Hepatocyte (in vitro differentiated cells): ENCODE results near the gene ASB6. TPM values are rescaled to one million over a fixed set of nuclear protein-coding genes. Genes with fewer than 3 reads are reported as not detected.
"Not testable (repeated sequence)": the region's sequence is repeated elsewhere in the genome, so short reads cannot be mapped to it uniquely, and the experiment has no call there.

ENCODE experiments used
- DNase-seq: peaks from one replicate; pipeline ENCODE4 v3.0.0-alpha.2; 2016; ENCODE audit warnings: low spot score
- H2AFZ ChIP-seq: fragments of 200-600 bp; sonication (generic); 2 replicates; pipeline ENCODE4 v1.6.0; 2016; ENCODE audit warnings: antibody characterized with exemption, mild to moderate bottlenecking
- H3K27ac ChIP-seq: fragments of 200-600 bp; sonication (generic); 2 replicates; pipeline ENCODE4 v1.5.1; 2016; ENCODE audit warnings: mild to moderate bottlenecking
- H3K27me3 ChIP-seq: fragments of 200-600 bp; sonication (generic); 2 replicates; pipeline ENCODE4 v1.6.1; 2016
- H3K36me3 ChIP-seq: fragments of 200-600 bp; sonication (generic); replicated peaks from 2 replicates; pipeline ENCODE4 v1.5.1; 2016; ENCODE audit warnings: low read depth; ENCODE audit not compliant: insufficient read depth
- H3K4me1 ChIP-seq: fragments of 200-600 bp; sonication (generic); 2 replicates; pipeline ENCODE4 v1.5.1; 2016; ENCODE audit warnings: mild to moderate bottlenecking, moderate library complexity; ENCODE audit not compliant: insufficient read depth
- H3K4me2 ChIP-seq: fragments of 200-600 bp; sonication (generic); 2 replicates; pipeline ENCODE4 v1.6.0; 2016
- H3K4me3 ChIP-seq: fragments of 200-600 bp; sonication (generic); 2 replicates; pipeline ENCODE4 v1.5.1; 2016; ENCODE audit warnings: mild to moderate bottlenecking
- H3K79me2 ChIP-seq: fragments of 200-600 bp; sonication (generic); 2 replicates; pipeline ENCODE4 v1.6.0; 2017; ENCODE audit warnings: mild to moderate bottlenecking
- H3K9me2 ChIP-seq: fragments of 200-600 bp; sonication (generic); replicated peaks from 2 replicates; pipeline ENCODE4 v1.6.0; 2017; ENCODE audit warnings: mild to moderate bottlenecking; ENCODE audit not compliant: insufficient read depth
- H3K9me3 ChIP-seq: fragments of 200-600 bp; sonication (generic); 2 replicates; pipeline ENCODE4 v1.5.1; 2016; ENCODE audit warnings: low read depth, mild to moderate bottlenecking
- H4K20me1 ChIP-seq: fragments of 200-600 bp; sonication (generic); 2 replicates; pipeline ENCODE4 v1.6.0; 2016; ENCODE audit warnings: mild to moderate bottlenecking; ENCODE audit not compliant: insufficient read depth, poor library complexity, severe bottlenecking
- EZH2 ChIP-seq: fragments of 200-600 bp; sonication (generic); IDR thresholded peaks from 2 replicates; pipeline ENCODE4 v1.6.1; 2016; ENCODE audit warnings: antibody characterized with exemption, mild to moderate bottlenecking, borderline replicate concordance
- EZH2phosphoT487 ChIP-seq: fragments of 200-600 bp; sonication (generic); IDR thresholded peaks from one replicate; pipeline ENCODE4 v1.6.1; 2018; ENCODE audit warnings: antibody characterized with exemption, mild to moderate bottlenecking, low read depth, moderate library complexity; ENCODE audit not compliant: unreplicated experiment, severe bottlenecking
- WGBS: methylation state at CpG from one replicate; pipeline ENCODE4 v1.1.6; 2016; ENCODE audit warnings: low lambda C conversion rate; ENCODE audit errors: missing lambda C conversion rate; 5-methylcytosine and 5-hydroxymethylcytosine counted together
- polyA plus RNA-seq: library from polyadenylated mRNA; unstranded; fragments of >200 nt; fragmentation: Nextera tagmentation; extraction: Ambion mirVana; gene quantifications from 2 replicates; pipeline ENCODE4 v1.2.1, GENCODE V29; 2016
- total RNA-seq: library from RNA; depleted of rRNA; stranded (reverse); fragments of >200 nt; gene quantifications from 2 replicates; pipeline ENCODE4 v1.2.3, GENCODE V29; 2014
- TF ChIP-seq, protein P1 (sequence below): fragments of 200-600 bp; sonication (generic); IDR thresholded peaks from 2 replicates; pipeline ENCODE4 v1.5.1; 2016; ENCODE audit warnings: antibody characterized with exemption, mild to moderate bottlenecking; ENCODE audit not compliant: poor library complexity

ASB6 gene
- total and polyA plus RNA-seq, 2 experiments from 2014 or later: 14.2 to 15.5 TPM

- no CpG with 5 or more reads among the region's 37 CpGs for WGBS
- H3K9me3 ChIP-seq: no peaks in the 10 kb centered on the region
- peaks cover 43% of the 10 kb centered on the region for H3K27me3 ChIP-seq
- peaks cover 12% of the 10 kb centered on the region for H3K4me1 ChIP-seq
- H3K4me3 ChIP-seq: peak within 1 kb of the TSS; percentile 42
- peaks cover 25% of the 10 kb centered on the region for H3K79me2 ChIP-seq
- peak within 1 kb of the TSS; percentile 49 for H2AFZ ChIP-seq
- H3K27ac ChIP-seq: peak within 1 kb of the TSS; percentile 80
- no peaks in the 10 kb centered on the region for H3K36me3 ChIP-seq
- DNase-seq: peak; percentile 77
- peak within 1 kb of the TSS; percentile 83 for H3K4me2 ChIP-seq
- no peaks in the 10 kb centered on the region for H3K9me2 ChIP-seq
- TF ChIP-seq, protein P1, sequence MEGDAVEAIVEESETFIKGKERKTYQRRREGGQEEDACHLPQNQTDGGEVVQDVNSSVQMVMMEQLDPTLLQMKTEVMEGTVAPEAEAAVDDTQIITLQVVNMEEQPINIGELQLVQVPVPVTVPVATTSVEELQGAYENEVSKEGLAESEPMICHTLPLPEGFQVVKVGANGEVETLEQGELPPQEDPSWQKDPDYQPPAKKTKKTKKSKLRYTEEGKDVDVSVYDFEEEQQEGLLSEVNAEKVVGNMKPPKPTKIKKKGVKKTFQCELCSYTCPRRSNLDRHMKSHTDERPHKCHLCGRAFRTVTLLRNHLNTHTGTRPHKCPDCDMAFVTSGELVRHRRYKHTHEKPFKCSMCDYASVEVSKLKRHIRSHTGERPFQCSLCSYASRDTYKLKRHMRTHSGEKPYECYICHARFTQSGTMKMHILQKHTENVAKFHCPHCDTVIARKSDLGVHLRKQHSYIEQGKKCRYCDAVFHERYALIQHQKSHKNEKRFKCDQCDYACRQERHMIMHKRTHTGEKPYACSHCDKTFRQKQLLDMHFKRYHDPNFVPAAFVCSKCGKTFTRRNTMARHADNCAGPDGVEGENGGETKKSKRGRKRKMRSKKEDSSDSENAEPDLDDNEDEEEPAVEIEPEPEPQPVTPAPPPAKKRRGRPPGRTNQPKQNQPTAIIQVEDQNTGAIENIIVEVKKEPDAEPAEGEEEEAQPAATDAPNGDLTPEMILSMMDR: no peak
- TF ChIP-seq EZH2: no peak
- peak; percentile 63 for TF ChIP-seq EZH2phosphoT487
- no peaks in the 10 kb centered on the region for H4K20me1 ChIP-seq
Measured at GRCh38 chr9:129665389-129665775, 23.4 kb upstream of the ASB6 start, which contains the start of gene PRRX2. Gene PRRX2, plus strand, starts transcription at chr9:129665647. Its CDS starts 221 bp downstream, at chr9:129665868.

GRCh38 chr9:129664746-129665388 lies 22.9 kb upstream of the ASB6 start:
- Histone ChIP-seq H3K27me3 (peaks cover 41% of the 10 kb centered on the region), H4K20me1 (no peaks in the 10 kb centered on the region), H3K36me3 (no peaks in the 10 kb centered on the region), H2AFZ (peak overlapping the region; percentile 49), H3K4me1 (peaks cover 12% of the 10 kb centered on the region), H3K9me3 (no peaks in the 10 kb centered on the region), H3K4me3 (peak overlapping the region; percentile 42), H3K27ac (peak overlapping the region; percentile 80), H3K9me2 (no peaks in the 10 kb centered on the region), H3K79me2 (peaks cover 20% of the 10 kb centered on the region), H3K4me2 (peak overlapping the region; percentile 83)
- TF ChIP-seq, protein P1: no peak
- TF ChIP-seq EZH2phosphoT487 (no peak), EZH2 (no peak)
- no peak for DNase-seq
- WGBS: 11% methylated on average over 18 of the region's 36 CpGs

GRCh38 chr9:129662239-129662638 lies 20.3 kb upstream of the ASB6 start:
- not testable (repeated sequence) for H3K79me2 ChIP-seq, H3K27ac ChIP-seq, H3K9me3 ChIP-seq, H2AFZ ChIP-seq, H3K4me1 ChIP-seq, H3K36me3 ChIP-seq, H4K20me1 ChIP-seq, H3K4me3 ChIP-seq, DNase-seq, H3K9me2 ChIP-seq, H3K4me2 ChIP-seq
- 96% methylated on average over 3 of the region's 3 CpGs for WGBS
- H3K27me3 ChIP-seq: peaks cover 33% of the 10 kb centered on the region

- no peaks in the 10 kb centered on the region for H3K9me2 ChIP-seq
- H4K20me1 ChIP-seq: no peaks in the 10 kb centered on the region
- no peak overlapping the region for H3K27ac ChIP-seq
- H3K27me3 ChIP-seq: peaks cover 33% of the 10 kb centered on the region
- H3K4me3 ChIP-seq: no peak overlapping the region
- no peak overlapping the region for H2AFZ ChIP-seq
- WGBS: 83% methylated on average over 2 of the region's 2 CpGs
- H3K4me2 ChIP-seq: no peak overlapping the region
- TF ChIP-seq, protein P1: no peak
- TF ChIP-seq EZH2phosphoT487: no peak
- TF ChIP-seq EZH2: no peak
- H3K36me3 ChIP-seq: no peaks in the 10 kb centered on the region
- DNase-seq: no peak
- H3K79me2 ChIP-seq: no peaks in the 10 kb centered on the region
- H3K9me3 ChIP-seq: no peaks in the 10 kb centered on the region
- H3K4me1 ChIP-seq: peaks cover 7% of the 10 kb centered on the region
Measured at GRCh38 chr9:129661029-129661428, 19.1 kb upstream of the ASB6 start.
